Mesenteric fat pad (tissue), 1 donor: ENCODE data around the gene TXLNB. TPM values are rescaled to one million over a fixed set of nuclear protein-coding genes. Genes with fewer than 3 reads are reported as not detected.

ENCODE experiments used
- DNase-seq: peaks from one replicate; pipeline ENCODE4 v3.0.0-alpha.2; 2020; ENCODE audit warnings: low spot score
- long read RNA-seq: library from polyadenylated mRNA; unstranded; transcript quantifications from one replicate; pipeline ENCODE4 v2.0.0, GENCODE V29; 2020
- total RNA-seq: library from RNA; stranded (reverse); fragmentation: NEBNext Ultra II Directional; extraction: Animal tissue kit (Norgen Biotek cat#: 25700); gene quantifications from one replicate; pipeline ENCODE4 v1.2.1, GENCODE V29; 2021
- donor health status: DM: yes; HTN: yes; CAD: no.

Gene TXLNB
- 0.61 TPM for total RNA-seq
- long read RNA-seq: 0 reads

- no peak for DNase-seq
Observed at GRCh38 chr6:139291813-139292619, at the start of gene TXLNB. TSS of gene TXLNB (minus strand) at chr6:139291998. CDS start at chr6:139288899, 3,099 bp downstream.

GRCh38 chr6:139341060-139341459, 49.3 kb upstream of the TXLNB start:
- DNase-seq: no peak

GRCh38 chr6:139338795-139339194, 47.0 kb upstream of the TXLNB start:
- DNase-seq: no peak

DNA sequence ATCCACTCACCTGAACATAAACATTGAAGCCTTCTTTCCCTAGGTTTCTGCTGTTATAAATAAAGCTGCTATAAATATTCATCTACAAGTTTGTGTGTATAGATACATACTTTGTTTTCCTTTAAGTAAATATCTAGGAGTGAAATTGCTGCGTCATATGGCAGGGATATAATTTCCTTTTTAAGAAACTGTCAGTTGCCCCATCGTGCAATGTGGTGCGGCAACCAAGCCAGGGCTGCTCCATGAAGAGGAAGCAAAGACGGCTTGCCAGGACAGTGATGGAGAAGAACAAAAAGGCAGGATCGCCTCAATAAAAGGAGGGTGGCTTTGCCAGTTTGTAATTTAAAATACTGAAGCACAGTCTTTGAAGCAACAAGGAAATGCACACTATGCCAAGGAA, 46.0 kb upstream of the TXLNB start:
- no peak for DNase-seq

- DNase-seq: no peak
Observed at GRCh38 chr6:139337001-139337400, 45.2 kb upstream of the TXLNB start.

GRCh38 chr6:139336488-139336887, 44.7 kb upstream of the TXLNB start:
- no peak for DNase-seq

GRCh38 chr6:139335447-139336210, 43.8 kb upstream of the TXLNB start:
- DNase-seq: no peak

- no peak for DNase-seq
Observed at GRCh38 chr6:139334806-139335446, 43.1 kb upstream of the TXLNB start.

DNA sequence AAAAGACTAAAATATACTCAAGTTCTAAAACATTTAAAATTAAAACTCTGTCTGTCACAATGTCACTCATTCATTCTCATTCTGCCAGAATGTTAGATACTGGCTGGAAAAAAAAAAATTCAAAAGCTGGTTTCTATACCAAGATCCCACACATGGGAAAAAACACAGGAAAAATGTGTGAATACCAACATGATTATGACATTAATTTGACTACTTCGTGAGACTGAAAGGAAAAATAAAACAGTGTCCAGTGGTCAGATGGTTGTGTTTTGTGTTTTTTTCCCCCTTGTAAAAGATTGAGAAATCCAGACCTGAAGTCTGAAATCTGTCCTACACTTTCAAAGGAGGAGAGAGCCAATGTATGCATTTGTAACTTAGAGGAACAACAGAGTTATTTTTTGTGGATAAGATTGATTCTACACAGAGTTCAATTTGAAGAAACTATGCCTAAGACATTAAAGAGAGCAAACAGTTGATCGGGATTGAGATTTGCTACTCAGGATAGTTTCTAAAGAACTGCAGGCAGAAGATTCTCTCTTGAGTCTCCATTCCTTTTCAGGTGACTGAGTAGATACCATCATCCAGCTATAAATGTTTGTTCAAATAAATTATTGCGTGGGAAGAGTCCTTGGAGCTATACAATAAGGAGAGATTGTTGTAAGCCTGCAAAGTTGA, 39.2 kb upstream of the TXLNB start:
- no peak for DNase-seq

DNA sequence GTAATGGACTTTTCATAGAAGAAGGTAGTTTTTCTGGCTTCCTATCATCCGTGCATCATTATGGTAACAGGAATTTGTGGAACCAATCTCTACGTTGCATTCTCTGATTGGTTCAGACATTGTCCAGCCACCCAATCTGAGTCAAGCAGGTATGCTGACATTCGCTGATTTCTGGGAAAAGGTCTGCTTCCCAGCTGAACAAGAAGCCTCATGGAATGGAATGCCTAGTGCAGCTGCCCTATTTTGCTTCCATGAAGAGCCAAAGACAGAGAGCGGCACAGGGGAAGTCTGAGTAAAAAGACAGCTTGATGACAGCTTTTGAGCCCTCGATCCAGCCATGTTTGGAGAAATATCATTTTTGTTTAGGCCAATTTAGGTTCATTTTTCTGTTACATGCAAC, 38.5 kb upstream of the TXLNB start:
- DNase-seq: no peak

DNA sequence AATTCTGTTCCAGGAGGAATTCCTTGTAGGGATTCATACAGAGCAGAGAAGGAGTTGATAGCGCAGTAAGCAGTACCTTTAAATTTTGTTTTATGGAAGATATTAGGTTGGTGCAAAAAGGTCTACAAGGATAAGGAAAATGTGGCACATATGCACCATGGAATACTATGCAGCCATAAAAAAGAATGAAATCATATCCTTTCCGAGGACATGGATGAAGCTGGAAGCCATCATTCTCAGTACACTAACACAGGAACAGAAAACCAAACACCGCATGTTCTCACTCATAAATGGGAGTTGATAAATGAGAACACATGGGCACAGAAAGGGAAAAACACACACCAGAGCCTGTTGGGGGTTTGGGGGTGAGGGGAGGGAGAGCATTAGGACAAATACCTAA, 37.4 kb upstream of the TXLNB start:
- no peak for DNase-seq

GRCh38 chr6:139327038-139327437, 35.2 kb upstream of the TXLNB start:
- no peak for DNase-seq

GRCh38 chr6:139325686-139326085, 33.9 kb upstream of the TXLNB start:
- no peak for DNase-seq

DNA sequence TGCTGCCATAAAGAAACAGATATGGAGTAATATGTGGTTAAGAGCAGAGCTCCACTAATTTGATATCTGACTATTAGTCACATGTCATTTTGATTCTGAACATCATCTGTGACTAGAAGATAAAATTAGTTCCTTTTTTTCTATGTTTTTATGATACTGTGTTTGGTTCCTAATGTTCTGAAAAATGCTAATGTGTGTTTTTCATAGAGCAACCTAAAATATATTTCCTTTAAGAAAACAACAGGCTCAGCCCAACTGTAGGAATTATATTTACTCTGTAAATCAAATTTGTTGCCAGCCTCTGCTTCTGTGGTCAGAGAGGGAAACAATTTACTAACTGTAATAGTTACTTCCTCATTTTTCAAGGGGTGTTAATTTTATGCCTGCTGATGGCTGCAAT, 33.3 kb upstream of the TXLNB start:
- DNase-seq: no peak

- DNase-seq: no peak
Observed at GRCh38 chr6:139324301-139324555, 32.4 kb upstream of the TXLNB start.

DNA sequence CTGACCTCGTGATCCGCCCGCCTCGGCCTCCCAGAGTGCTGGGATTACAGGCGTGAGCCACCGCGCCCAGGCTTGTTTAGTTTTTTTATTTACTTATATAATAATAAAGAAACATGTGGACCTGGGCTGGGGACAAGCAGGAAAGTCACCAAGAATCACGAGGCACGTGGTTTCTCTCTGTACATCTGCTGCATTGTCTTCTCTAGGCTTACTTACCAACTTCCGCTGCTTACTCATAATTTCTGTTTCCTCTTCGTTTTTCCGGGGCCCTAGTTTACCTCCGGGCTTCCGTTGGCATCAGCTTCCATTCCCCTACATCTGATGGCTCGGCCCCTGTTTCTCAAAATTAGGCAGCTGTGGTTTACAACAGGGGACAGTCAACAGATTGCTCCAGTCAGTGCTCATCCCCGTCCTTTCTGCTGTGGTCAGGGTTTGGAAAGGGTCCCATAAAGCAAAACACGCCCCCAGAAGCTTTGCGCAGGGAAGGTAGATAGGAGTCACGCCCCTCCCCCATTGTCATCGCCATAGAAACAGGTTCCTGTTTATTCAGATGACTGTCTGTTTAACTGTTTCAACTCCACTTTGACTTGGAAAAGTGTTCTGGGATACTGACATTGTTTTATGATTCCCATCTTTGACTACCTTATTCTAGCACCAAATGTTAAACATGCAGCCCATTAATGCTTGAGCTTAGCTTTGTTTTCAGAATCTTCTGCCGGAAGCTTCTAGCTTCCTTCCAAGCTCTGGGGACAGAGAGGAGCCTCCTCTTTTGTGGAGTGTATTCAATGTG, 31.9 kb upstream of the TXLNB start:
- no peak for DNase-seq

DNA sequence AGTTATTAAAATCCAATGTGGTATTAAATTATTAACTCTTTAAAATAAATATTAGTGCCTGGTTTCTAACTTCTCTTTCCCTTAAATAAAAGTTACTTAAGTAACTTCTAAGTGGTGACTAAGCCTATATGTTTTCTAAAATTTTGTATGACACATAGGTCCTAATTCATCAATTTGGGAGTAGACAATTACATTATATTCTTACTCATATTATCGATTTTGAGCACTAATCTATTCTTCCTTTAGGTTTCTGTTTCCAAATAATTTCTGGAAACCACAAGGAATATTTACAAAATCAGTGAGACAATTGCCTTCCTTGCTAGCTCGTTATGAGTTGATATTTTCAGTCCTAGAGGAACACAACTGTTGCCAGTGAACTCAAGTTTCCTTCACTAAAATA, 28.3 kb upstream of the TXLNB start:
- no peak for DNase-seq

DNA sequence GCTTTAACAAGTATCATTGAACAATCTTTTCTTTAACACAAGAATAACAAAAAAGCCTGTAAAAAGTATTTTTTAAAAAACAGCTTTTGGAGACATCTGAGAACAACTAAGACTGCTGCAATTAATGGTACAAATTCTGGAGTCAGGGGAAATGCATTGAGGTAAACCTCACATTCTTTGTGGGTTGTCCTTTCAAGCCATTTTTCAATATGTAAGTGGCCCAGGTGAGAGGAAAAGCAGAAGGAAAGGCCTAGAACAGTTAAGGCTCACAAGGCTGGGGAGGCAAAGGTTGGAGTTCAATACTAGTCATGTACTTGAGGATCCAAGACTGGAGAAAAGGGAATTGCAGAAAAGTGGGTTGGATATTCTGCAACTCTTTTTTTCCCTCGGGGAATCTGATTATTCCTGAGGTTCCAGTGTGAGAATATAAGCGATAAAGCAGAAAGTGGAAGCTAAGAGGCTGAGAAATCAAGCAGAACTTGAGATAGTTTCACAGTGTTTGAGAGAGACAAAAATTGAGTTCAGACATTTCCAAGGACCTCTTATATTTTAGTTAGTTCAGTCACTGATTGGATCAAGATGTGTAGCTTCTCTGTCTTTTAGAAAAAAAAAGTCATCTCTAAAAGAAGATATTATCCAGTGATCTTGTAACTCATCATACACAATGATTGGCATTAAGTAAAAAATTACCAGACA, 25.0 kb upstream of the TXLNB start:
- no peak for DNase-seq

- DNase-seq: no peak
Observed at GRCh38 chr6:139313784-139314545, 22.2 kb upstream of the TXLNB start.

DNA sequence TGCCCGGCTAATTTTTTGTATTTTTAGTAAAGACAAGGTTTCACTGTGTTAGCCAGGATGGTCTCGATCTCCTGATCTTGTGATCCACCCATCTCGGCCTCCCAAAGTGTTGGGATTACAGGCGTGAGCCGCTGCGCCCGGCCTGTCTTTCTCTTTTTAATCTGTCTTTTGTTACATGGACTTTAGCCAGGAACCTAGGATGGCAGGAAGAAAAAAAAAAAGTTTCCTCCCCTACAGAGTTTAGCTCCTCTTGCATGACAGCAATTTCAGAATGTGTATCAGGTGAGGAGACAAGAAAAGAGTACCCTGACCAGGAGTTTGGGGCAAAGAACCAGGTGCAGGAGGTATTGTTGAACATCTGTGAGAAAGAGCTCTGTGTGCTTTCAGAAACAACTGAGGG, 21.4 kb upstream of the TXLNB start:
- DNase-seq: no peak
